GM19193 (cell line): ENCODE data around the gene XRCC5.
A peak's percentile ranks its signal among the peaks of the same experiment; 100 is the strongest.

Experiments
- POLR2A ChIP-seq: IDR thresholded peaks from 4 replicates; pipeline ENCODE4 v1.6.1; 2011; ENCODE audit not compliant: insufficient read depth, insufficient read length; ENCODE audit errors: extremely low read depth

Gene XRCC5

DNA sequence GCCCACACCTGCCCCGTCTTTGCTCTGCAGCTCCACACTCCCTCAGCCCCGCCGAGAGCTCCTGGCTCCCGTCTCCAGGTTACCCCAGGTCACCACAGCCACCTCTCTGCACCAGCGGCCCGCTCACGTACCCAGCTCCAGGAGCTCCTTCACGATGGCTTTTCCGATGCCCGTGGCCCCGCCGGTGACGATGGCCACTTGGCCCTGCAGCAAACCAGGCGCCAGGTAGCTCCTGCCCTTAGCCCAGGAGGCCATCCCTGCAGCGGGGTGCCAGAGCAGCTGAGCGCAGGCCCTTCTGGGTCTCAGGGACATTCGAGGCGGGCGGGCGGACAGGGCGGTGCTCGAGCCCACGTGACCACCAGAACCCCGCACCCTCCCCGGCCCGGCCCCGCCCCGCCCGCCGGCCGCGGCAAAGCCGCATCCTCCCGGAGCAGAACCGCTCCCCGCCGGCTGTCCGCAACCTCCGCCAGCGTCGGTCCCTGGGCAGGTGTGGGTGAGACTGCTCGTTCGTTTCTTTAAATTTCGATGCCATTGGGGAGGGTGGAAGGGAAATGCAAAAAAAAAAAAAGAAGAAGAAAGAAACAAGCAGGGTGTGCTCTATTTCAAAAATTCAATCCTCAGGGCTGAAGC is 27.5 kb upstream of the XRCC5 start, which contains the start of the genes PECR and TMEM169:
TSS of gene PECR (minus strand) at position 323 of the 630 bp plus-strand sequence. CDS start at position 255, 68 bp downstream.
TSS of gene TMEM169 (plus strand) at position 433 of the 630 bp plus-strand sequence. CDS start 14,045 bp downstream, outside the sequence.
- peak; percentile 79 for TF ChIP-seq POLR2A

DNA sequence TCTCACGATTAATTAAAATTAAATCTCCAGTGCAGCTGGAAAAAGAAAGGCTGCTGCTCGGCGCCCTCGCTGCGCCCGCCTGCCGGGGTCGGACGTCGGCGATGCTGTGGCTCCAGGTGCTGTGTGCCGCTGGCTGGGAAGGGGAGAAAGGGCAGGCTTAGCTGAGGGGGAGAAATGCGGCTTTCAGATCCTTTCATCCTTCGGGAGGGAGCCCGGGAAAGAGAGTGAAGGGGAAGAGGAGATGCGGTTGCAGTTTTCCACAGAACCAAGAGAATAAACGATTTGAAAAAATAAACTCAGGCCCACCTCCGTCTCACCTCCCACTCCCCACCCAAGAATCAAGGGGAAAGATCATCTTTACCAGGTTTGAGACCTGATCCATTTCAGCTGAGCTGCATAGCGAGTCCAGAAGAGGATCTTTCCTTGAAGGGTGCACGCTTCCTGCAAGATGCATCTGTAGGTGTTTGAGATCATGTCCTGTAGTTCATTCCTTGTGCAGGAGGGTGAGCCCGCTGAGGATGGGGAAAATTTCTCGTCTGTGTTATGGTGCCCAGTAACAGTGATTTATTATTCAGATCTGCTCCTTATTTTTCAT is 26.9 kb upstream of the XRCC5 start:
- no peak for TF ChIP-seq POLR2A

DNA sequence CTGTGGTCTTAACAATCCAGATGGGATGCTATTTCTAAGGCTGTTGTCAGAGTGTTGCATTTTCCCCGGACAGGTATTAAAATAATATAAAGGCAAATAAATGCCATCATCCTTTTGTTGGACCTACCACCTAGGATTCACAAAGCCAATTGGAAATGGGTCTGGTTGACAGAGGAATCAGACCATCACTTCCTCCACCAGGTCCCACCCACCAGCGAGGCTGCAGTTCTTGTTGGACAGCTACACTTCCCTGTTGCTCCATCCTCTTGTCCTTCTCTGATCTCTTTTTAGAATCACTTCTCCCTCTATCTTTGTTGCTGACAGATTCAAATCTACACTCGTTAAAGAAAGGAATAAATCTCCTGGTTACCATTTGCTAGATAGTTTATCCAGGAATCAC is 26.3 kb upstream of the XRCC5 start:
- no peak for TF ChIP-seq POLR2A

DNA sequence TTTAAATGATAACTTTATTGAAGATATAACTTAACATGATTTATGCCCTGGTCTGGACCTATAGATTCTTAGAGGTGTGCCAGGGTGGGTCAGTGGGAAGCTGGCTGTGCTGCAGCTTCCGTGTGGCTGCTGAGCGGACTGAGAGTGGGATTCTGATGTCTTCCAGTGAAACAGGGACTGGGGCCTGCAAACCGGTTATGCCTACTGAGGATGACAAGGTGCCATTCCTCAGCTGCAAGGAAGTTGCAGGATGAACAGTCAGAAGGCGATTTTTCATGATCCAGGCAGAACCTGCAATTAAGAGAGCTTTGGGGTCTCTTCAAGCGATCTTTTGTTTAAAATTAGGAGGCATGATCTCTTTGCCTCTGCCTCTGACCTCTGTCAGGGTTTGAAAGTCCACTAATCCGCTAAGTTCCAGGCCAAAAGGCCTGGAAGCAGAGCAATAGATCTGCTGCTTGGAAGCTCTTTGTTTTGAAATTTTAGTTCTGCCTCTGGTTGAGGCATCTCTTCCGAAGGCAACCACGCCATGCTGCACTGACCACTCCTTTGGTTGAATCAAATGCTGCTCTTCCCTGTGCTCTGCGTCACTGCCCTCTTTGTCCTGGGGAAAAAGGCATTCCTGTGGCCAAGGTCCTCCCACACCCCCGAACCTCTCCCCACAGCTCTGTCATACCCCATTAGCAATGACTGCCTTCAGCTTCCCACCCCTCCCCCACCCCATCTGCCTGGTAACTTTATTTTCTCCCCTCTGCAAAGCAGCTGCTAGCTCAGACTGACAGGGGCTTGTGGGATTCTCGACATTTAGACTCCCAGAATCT is 25.5 kb upstream of the XRCC5 start:
- TF ChIP-seq POLR2A: no peak

DNA sequence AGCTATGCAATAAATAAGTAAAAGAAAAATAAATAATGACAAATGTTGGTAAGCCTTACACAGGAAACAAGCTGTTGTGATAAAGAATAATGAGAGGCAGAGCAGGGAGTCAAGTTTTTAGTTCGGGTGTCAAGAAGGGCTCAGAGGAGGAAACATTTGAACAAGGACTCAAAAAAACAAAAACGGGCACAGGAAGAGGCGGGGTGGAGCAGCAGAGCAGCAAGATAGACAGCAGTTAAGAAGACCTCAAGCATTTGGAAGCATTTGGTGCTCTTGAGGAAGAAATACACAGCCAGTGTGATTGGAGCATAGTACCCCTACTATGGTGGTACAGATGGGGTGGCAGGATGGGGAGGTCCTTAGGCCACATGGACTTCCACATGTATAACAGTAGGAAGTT is 24.6 kb upstream of the XRCC5 start:
- TF ChIP-seq POLR2A: no peak

DNA sequence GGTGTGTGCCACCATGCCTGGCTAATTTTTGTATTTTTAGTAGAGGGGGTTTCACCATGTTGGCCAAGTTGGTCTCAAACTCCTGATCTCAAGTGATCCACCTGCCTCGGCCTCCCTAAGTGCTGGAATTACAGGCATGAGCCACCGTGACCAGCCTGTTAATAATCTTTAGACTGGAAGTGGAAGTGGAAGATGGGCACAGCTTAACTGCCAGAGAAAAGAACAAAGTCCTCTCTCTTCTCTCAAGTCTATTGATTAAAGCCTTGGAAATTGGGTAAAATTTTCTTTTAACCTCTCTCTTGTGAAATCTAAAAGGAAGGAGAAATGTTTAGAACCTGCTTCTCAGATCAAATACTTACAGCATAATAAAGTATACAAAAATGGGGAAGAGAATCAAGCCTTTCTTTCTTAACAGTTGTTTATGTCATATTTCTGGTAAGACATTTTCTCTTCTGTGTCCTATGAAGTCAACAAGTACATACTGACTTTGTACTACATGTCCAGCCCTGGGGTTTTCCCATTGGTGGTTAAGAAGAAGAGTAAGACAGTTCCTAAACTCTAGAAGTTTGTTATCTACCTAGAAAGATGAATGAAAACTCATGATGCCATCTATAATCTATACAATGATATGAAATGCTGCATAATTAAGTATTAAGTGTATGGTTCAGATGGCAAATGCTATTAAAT is 22.8 kb upstream of the XRCC5 start:
- TF ChIP-seq POLR2A: no peak

DNA sequence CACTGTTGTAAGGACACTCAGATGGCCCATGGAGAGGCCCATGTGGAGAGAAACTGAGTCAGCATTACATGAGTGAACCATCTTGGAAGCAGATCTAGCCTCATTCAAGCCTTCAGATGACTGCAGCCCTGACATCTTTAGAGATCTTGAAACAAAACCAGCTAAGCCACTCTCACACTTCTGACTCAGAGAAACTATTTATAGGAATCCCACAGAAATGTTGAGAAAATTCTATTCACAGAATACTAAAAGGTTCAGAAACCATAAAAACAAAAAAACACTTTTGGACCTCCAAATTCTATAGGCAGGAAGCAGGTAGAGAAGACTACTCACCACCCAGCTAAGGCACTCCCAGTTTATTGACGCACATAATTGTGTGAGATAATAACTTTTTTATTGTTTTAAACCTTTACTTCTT is 18.8 kb upstream of the XRCC5 start:
- no peak for TF ChIP-seq POLR2A

DNA sequence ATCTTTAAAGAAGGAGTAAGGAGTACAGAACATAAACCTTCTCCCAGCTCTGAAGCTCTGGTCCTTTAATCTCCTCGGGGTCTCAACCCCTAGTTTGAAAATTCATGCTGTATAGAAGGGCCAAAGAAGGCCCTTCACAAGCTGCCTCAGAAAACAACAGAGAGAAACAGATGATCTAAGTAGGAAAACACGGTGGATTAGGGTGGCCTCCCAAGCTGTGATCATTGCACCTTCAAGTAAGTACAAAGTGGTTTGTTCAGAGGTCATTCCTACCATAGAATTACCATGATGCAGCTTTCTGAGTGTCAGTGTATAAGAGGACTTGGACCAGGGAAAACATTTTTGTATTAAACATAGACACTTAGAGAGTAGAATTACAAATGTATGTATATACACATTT is 16.5 kb upstream of the XRCC5 start:
- TF ChIP-seq POLR2A: no peak

DNA sequence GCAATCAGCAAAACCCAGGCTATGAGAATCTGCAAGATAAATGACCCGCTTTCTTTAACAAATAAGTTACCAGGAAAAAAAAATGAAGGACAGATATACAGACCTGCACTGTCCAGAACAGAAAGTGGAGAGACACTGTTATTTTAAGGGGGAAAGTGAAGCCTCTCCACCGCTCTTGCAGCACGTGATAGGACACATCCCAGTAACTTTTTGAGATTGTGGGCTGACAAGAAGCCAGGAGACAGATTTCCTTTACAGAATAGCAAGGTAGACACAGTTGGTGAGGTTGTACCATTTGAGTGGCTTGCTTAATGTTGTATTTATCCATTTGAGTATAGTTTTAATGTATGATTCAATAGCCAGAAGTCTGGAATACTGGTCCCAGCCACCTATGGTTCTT is 14.4 kb upstream of the XRCC5 start:
- TF ChIP-seq POLR2A: no peak

DNA sequence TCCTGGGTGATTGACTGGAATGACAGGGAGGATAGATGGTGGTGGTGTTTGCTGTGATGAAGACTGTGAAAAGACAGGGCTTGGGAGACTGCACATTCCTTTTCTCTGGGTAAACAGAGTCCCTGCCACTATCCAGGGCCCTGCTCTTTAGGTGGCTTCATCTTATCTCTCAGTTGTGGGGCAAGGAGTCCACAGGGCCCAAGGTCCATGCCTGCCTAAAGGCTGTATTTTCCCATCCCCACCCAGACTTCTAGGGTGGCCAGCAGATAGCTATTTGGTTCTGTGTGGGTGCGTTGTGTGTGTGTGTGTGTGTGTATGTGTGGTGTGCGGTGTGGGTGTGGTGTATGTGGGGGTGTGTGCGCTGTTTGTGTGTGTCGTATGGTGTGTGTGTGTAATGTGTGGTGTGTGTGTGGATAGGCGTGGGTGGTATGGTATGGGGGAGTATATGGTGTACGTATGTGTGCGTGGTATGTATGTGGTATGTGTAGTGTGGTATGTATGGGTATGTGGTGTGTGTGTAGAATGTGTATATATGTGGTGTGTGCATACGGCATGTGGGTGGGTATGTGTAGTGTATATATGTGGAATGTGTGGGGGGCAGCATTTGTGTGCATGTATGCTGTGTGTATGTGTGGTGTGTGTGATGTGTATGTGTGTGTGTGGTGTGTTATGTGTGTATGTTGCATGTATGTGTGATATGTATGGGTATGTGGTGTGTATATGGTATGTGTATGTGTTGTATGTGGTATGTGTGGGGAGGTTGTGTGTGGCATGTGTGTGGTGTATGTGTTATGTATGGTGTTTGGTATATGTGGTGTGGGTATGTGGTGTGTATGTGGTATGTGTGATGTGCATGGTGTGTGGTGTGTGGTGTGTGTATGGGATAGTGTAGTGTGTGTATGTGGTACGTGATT is 10.5 kb upstream of the XRCC5 start:
- TF ChIP-seq POLR2A: no peak

DNA sequence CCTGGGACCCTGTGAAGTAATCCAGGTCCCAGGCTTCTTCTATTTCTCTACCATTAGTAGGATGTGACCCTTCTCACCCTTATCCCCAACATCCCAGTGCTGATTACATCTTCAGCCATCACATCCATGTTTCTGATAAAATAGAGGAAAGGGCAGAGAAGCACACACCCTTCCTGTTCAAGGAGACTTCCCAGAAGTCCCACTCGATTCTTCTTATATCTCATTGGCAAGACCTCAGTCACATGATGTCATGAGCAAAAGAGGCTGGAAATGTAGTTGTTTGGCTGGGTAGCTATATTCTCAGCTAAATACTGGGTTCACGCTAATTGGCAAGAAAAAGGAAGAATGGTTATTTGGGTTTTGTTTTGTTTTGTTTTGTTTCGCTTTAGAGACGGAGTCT is 8.0 kb upstream of the XRCC5 start:
- TF ChIP-seq POLR2A: no peak

DNA sequence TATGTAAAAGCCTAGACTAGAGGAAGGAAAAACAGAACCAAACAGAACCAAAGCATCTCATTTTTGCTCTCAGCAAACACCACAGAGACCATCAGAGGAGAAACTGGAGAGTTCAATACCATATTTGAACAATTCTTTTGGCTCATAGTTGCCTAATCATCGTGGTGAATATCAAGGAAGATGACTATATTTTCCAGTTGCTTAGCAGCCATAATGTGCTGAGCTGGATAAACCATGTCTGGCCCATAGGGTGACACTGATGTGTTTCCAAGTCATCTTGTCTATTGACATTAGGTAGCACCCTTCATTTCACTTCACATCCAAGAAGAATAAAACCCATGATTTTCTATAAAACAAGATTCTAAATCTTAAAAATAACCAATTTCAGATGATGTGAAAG is 5.9 kb upstream of the XRCC5 start:
- no peak for TF ChIP-seq POLR2A

DNA sequence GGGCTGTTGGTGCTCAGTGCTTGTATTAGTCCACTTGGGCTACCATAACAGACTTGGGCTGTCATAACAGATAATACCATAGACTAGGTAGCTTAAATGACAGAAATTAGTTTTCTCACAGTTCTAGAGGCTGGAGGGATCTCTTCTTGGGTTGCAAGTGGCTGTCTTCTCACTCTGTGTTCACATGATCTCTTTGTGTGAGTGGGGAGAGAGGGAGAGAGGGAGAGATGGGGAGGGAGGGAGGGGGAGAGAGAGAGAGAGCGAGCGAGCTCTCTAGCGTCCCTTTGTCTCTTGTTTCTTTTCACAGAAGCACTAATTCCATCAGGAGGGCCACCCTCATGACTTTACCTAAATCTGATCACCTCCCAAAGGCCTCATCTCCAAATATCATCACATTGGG is 4.5 kb upstream of the XRCC5 start:
- no peak for TF ChIP-seq POLR2A

DNA sequence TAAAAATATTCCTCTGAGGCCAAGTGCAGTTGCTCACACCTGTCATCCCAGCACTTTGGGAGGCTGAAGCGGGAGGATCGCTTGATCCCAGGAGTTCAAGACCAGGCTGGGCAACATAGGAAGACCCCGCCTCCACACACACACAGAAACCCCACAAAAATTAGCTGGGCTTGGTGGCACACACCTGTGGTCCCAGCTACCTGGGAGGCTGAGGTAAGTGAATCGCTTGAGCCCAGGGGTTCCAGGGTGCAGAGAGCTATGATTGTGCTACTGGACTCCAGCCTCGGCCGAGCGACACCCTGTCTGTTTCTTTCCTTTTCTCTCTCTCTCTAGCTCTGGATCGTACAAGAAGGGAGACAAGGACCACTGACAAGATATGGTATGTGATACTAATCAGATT is 1.8 kb upstream of the XRCC5 start:
- no peak for TF ChIP-seq POLR2A
